Urothelium cell line (cell line): ENCODE data around the gene NSL1.

Source experiments
- DNase-seq: peaks from one replicate; pipeline ENCODE4 v3.0.0; 2011; ENCODE audit warnings: low spot score, mixed read lengths
- FAIRE-seq: peaks from 2 replicates; lab custom pipeline; 2011; peaks lifted over from hg19 to GRCh38; lab: Jason Lieb, UNC

NSL1 gene

DNA sequence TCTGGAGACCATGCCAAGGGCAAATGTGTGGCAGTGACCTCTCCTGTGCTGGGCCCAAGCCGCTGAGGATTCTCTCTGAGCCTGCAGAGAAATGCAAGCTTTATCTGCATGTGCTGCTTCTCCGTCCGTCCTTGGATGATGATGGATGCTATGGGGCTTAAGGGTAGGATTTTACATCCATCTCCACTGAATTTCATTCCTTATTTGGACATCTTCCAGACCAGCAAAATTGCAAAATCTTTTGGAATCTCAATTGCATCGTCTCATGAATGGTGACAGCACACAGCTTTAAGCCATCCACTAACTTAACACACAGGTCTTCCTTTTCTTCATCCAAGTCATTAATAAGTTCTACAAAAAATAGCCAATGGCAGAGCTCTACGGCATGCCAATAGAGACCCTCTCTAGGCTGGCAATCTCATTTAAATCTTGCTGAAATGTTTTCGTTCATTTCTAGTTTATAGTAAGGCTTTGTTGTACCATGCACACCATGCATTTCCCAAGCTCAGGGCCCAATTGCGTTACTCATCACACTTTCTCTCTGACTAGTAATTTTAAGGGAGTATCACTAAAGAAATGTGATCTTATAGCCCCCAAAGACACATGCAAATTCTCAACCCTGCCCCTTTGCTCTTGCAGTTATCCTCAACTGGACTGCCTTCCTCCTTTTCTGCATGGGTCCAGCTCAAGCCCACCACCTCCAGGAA is 103.1 kb downstream of the NSL1 start:
- DNase-seq, result no peak
- no peak for FAIRE-seq

DNA sequence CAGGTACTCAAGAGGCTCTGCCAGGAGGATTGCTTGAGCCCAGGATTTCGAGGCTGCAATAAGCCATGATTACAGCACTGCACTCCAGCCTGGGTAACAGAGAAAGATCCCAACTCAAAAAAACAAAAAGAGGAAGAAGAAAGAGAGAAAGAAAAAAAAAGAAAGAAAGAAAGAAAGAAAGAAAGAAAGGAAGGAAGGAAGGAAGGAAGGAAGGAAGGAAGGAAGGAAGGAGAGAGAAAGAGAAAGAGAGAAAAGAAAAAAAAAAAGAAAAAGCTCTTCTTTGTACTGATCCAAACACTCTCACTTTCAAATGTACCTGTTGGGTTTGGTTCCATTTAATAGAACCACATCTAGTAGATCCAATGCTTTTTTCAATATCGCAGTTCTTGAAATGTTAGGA is 103.8 kb downstream of the NSL1 start:
- FAIRE-seq, result no peak
- no peak for DNase-seq

DNA sequence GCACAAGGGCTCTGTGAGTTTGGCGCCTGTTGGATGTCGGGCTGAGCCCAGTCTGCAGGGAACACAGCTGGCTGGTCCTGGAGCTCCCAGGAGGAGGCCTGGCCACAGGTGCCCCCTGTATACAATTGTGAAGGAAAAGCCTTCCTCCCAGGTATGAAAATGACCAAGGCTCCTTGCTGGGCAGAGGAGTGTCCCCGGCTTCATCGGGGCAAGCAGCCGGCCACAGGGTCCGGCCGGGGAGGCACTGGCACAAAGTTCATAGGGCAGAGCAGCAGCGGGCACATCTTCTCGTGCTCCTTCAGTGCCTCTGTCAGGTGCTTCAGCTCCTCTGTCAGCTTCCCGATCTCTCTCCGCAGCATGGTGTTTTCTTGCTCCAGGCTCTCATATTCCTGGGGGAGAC is 105.0 kb downstream of the NSL1 start:
- DNase-seq, result no peak
- no peak for FAIRE-seq

DNA sequence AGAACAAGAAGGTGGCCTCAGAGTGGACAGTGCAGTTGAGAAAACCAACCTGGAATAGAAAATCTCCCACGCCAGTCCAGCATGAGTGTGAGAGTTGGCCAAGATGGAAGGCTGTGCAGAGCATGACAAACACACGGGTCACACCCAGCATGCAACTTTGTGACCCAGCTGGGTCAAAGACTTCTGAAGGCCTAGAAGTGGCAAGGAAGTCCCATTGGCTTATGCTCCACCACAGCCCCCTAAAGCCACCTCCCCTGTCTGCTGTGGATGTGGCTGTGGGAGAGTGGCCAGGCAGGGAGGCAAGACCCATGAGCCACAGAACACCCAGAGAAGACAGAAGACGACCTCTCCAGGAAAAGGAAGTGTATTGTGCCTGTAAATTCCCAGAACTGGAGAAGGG is 105.5 kb downstream of the NSL1 start:
- FAIRE-seq (no peak), DNase-seq (no peak)

DNA sequence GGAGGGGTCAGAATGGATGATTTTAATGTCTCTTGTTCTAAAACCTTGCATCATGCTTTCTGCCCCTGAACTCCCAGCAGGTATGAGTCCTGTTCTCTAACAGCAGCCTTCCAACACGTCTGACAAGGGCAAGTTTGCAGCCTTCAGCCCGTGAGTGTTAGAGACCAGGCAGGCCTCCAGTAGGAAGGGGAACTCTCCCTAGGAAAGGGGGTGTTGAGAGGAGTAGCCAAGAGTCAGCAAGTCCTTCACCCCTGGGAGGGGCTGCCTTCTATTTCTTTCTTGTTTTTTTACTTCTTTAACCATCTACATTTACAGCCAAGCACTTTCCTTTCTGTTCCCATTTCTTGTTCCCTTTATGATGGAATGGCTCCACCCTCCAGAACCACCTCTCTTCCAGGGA is 106.1 kb downstream of the NSL1 start:
- FAIRE-seq (no peak), DNase-seq (no peak)

DNA sequence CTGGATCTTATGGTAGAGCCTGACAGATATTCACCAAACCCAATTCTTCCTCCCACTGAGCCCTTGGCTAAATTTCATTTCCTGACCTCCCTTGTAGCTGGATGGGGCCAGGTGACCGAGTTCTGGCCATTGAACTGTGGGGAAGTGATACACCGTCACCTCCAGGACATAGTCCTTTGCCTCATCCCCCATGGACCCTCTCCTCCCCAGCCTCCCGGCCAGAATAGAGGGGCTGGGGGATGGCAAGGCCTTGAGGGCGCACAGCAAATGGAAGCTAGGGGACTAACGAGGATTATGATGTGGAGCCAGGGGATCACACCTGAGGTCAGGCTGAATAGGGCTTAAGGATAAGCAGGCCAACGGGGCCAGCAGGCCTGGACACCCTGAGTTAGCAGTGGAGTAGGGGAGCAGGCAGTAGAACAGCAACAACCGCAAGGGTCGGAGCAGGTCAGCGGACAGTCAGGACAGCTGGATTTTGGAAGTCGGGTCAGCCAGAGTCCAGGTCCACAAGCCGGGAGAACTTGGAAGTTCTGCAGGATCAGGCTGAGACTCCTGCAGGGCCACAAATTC is 107.0 kb downstream of the NSL1 start:
- no peak for DNase-seq
- FAIRE-seq, result no peak

DNA sequence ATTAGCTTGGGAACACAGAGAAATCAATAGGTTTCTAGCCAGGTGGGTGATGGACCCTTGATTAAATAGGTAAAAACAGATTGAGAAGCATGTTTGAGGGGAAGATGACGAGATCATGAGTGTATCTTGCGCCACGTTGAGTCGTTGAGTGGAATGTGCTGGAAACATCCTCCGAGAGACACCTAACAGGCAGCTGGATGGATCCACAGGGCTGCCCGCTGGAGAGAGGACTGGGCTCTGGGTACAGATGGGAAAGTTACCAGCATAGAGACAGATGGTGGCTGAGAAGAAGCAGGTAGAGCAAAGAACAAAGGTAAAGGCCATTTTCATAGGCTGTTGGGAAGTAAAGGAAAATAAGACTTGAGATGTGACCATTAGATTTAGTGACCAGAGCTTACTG is 107.5 kb downstream of the NSL1 start:
- DNase-seq (no peak), FAIRE-seq (no peak)

DNA sequence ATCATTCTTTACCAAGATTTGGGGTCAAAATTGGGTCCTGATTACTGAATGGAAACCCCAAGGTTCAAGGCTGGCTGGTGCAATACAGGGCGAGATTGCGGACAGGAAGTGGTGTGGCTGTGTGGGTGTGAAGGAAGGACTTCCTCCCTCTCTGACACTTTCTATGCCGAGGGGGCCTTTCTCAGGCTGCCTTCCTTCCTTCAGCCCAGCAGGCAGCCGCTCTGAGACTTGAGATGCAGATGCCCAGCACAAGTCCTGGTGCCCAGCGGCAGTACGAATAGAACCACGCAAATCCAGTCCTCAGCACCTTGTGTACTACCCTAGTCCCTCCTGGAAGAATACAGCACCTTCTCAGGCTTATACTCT is 108.2 kb downstream of the NSL1 start:
- DNase-seq (no peak), FAIRE-seq (no peak)

DNA sequence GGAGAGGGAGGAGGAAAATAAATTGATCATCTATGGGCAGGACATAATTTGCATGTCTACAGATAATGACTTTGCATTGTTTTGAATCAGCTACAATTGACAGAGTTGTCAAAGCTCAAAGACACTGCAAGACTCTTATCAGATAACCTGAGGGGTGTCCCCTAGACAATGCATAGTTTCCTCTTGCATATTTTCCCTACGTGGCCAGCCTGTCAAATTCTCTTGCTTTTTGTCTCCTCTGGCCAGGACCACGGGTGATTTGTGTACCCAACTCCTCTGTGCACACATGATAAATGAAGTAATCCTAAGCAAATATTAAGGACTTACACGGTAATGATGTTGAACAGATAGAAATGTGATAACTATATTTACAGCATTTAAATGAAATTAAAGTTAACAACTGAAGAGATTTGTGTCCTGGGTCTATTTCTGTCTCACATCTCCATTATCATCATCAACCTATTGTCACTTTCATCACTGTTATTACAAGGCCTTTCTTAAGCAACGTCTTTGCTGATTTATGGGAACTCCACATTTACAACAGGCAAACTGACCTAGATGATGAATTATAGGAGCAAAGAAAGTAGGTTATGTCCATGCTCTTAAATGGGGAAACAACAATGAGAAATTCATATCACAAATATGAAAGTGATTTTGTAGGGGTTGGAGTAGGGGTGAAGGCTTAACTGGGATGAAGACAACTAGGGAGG is 110.7 kb downstream of the NSL1 start:
- no peak for DNase-seq
- FAIRE-seq, result no peak

DNA sequence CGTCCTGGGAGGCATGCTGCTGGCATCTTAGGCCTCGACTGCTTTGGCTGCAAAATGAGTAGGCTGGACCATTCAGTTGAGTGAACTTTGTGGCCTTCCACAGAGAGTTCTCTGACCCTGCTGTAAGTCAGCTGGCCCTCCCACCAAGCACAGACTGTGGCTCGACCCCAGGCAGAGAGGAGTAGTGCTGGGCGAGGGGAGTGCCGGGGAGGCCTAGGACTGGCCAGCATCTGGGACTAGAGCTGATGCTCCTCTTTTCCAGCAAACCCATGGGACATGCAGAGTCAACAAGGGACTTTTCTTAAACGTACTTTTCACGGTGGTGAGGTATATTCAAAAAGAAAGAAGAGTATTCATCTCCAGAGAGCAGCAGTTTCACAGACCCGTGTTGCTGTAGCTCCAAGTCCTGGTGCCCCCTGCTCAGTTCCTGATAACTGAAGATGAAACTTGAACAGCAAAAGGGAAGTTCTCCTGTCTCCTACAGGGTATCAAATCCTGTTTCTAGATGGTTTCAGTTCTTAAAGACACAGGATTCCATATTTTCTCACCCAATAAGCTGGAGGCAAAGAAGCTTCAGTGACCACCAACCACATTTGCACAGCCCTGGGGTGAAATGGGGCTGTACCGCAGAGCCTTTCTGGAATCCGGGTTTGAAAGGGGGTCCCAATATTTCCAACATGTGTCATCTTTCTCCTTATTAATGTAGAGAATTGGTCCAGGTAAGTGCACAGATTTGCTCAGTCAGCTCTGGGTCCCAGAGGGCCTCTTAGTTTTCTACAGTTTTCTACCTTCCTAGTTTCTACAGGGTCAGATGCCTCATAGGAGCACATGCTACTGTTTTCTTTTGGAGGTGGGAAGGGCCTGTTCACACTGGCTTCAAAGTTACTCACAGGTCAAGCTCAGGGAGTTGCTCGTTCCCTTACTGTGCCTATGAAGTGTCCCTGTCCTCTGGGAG is 112.8 kb downstream of the NSL1 start:
- no peak for FAIRE-seq
- DNase-seq, result no peak

DNA sequence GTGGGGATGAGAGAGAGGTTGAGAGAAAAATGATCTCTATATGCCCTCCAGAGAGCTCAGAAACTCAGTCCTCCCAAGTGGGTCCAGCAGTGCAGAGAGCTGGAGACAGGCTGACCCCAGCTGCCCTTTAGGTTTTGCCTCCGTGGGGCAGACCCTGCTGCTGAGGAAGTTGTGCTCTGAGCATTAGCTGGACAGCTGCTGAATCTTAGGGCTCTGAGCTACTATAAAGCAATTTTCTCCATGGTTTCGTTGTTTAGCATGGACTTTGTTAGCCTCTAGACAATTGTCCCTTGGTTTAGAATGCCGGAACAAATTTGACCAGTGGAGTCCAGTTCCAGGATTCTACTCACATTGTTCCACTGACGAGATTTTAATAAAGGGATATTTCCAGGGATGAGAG is 114.0 kb downstream of the NSL1 start:
- DNase-seq (no peak), FAIRE-seq (no peak)

DNA sequence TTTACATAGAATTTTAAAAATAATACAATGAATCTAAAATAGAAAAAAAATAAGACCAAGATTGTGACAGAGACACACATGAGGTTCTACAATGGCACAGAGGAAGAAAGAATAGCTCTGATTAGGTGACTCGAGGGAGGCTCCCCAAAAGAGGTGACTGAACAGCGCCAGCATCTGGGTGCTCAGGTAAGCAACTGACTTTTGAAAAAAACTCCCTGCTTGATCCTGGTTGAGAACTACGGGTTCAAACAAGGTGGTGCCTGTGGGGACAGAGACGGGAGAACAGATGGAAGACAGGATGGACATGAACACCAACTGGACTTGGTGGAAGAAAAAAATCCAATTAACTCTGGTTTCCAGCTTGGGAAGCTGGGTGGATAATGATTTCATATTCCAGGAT is 114.4 kb downstream of the NSL1 start:
- no peak for DNase-seq
- FAIRE-seq, result no peak
